Natural killer cell treated with Interleukin-12 subunit alpha and Interleukin-12 subunit beta and Interleukin-15 and Interleukin-18, amount 100 ng/mL, for 72 hours (primary cell): ENCODE results near the gene HYAL3. TPM values are rescaled to one million over a fixed set of nuclear protein-coding genes. Genes with fewer than 3 reads are reported as not detected.
A peak's percentile ranks its signal among the peaks of the same experiment; 100 is the strongest.

Source experiments
- ATAC-seq, 2 donors: fragments of 150-1000 bp; cut with Tn5 transposase in 1 of 2; sonication (Bioruptor Pico), chemical (Tn5 transposase) in 1 of 2; 2 replicates each; pipeline ENCODE4 v1.10.0; 2021
- DNase-seq: peaks from one replicate; pipeline ENCODE4 v3.0.0; 2022; ENCODE audit warnings: low spot score
- H3K27ac Mint-ChIP-seq, 2 donors: 1 replicate in 1 of 2; 2 replicates in 1 of 2; pipeline ENCODE4 v1.8.0; 2022; ENCODE audit warnings: mixed read lengths in 2 of 2, mild to moderate bottlenecking in 1 of 2, moderate library complexity in 1 of 2
- H3K27me3 Mint-ChIP-seq, 2 donors: 1 replicate in 1 of 2; 2 replicates in 1 of 2; pipeline ENCODE4 v1.8.0; 2022; ENCODE audit warnings: mixed read lengths in 2 of 2
- H3K36me3 Mint-ChIP-seq: one replicate; pipeline ENCODE4 v1.8.0; 2022; ENCODE audit warnings: mixed read lengths
- H3K4me1 Mint-ChIP-seq, 2 donors: 1 replicate in 1 of 2; 2 replicates in 1 of 2; pipeline ENCODE4 v1.8.0; 2022; ENCODE audit warnings: low read depth in 2 of 2, mixed read lengths in 2 of 2, mild to moderate bottlenecking in 1 of 2
- H3K4me3 Mint-ChIP-seq: one replicate; pipeline ENCODE4 v1.8.0; 2022; ENCODE audit warnings: mixed read lengths
- H3K9me3 Mint-ChIP-seq: 2 replicates; pipeline ENCODE4 v1.8.0; 2022; ENCODE audit warnings: mixed read lengths
- total RNA-seq, 2 donors: library from RNA; stranded (reverse); gene quantifications; one replicate each; pipeline ENCODE4 v1.2.3, GENCODE V29; 2022

Gene HYAL3
- total RNA-seq, result 1 to 10 TPM; 5.5 to 5.6 TPM

DNA sequence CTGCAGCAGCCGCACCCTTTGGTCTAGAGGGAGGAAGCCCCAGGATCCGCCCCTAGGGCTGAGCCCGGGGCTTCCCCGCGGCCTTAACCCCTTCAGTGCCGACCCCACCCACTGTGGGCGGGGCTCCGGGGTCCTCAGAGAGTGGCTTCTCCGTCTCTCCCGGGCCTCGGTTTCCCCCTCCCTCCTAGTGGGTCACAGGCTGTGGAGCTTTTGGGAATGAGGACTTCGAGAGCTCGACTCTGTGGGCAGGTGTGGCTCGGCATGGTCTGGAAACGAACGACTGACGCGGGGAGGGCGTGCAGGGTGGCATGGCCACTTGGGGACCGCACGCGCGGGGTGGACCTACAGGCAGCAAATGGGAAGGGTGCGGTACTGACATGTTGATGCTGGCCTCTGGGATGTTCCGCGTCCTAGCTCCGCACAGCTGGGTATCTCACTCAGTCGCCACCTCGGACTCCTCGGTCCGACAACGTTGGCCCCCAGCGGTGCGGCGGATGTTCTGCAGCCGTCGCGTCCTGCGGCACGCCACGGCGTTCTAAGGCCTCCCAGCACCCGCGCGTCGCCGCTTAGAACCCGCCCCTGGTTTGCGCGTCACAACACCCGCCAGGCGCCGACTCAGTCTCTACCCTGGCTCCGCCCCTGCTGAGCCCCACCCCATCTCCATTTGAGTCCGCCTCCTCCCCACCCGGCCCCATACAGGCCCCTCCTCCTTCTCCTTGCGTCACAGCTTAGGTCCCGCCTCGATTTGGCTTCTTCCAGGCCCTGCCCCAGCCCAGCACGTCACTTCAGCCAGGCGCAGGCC lies at the start of gene HYAL3, which contains the start of gene NAA80:
TSS of gene HYAL3 (minus strand) at position 570 of the 802 bp plus-strand sequence. CDS start 3,803 bp downstream, outside the sequence.
TSS of gene NAA80 (minus strand) at position 570 of the 802 bp plus-strand sequence. CDS start 1,942 bp downstream, outside the sequence.
- DNase-seq (peak; percentile 98), ATAC-seq (peak; percentile 94 to 96)
- H3K27ac Mint-ChIP-seq, result peak within 1 kb of the TSS; percentile 92 to 93
- H3K36me3 Mint-ChIP-seq, result no peaks in the 10 kb centered on the region
- peaks cover 19 to 21% of the 10 kb centered on the region in 2 donors for H3K4me1 Mint-ChIP-seq
- no peaks in the 10 kb centered on the region for H3K27me3 Mint-ChIP-seq
- H3K9me3 Mint-ChIP-seq, result no peaks in the 10 kb centered on the region
- H3K4me3 Mint-ChIP-seq, result peak within 1 kb of the TSS; percentile 95

- no peak for ATAC-seq
- H3K36me3 Mint-ChIP-seq, result no peaks in the 10 kb centered on the region
- H3K4me1 Mint-ChIP-seq, result peaks cover 42 to 53% of the 10 kb centered on the region in 2 donors
- no peak overlapping the region for H3K4me3 Mint-ChIP-seq
- peak overlapping the region in 1 of 2 donors; percentile 43 for H3K27ac Mint-ChIP-seq
- DNase-seq, result no peak
- H3K9me3 Mint-ChIP-seq, result no peaks in the 10 kb centered on the region
- H3K27me3 Mint-ChIP-seq, result no peaks in the 10 kb centered on the region
Observed at GRCh38 chr3:50347187-50347813, 48.1 kb upstream of the HYAL3 start.

GRCh38 chr3:50345586-50346234 lies 46.5 kb upstream of the HYAL3 start, which contains the start of gene ZMYND10:
ZMYND10 (minus strand) TSS chr3:50345732; CDS start chr3:50345579, 153 bp downstream.
- peak within 1 kb of the TSS; percentile 77 for H3K4me3 Mint-ChIP-seq
- peak within 1 kb of the TSS in 1 of 2 donors; percentile 63 for H3K27ac Mint-ChIP-seq
- peak in 1 of 2 donors; percentile 34 for ATAC-seq
- H3K36me3 Mint-ChIP-seq, result no peaks in the 10 kb centered on the region
- peak; percentile 83 for DNase-seq
- H3K27me3 Mint-ChIP-seq, result no peaks in the 10 kb centered on the region
- H3K9me3 Mint-ChIP-seq, result no peaks in the 10 kb centered on the region
- peaks cover 41 to 55% of the 10 kb centered on the region in 2 donors for H3K4me1 Mint-ChIP-seq

DNA sequence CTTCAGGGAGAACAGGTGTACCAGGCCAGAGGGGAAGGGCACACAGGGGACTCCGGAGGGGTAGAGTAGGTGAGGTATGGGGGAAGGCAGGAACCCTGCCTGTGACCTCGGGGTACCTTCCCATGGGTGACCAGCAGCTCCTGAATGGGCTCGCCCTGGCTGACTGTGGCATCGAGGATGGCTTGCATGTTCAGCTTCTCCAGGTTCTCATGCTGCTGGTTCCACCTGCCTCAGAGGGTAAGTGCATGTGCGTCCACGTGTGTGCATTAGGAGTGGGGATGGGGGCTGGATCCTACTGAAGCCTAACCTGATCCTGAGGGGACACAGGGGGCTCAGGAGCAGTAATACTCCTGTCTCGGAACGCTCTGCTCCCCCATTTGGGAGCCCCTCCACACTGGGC lies 45.8 kb upstream of the HYAL3 start:
- Mint-ChIP-seq H3K4me1 (peaks cover 36 to 52% of the 10 kb centered on the region in 2 donors), H3K36me3 (no peaks in the 10 kb centered on the region), H3K27ac (no peak overlapping the region), H3K4me3 (no peak overlapping the region), H3K9me3 (no peaks in the 10 kb centered on the region), H3K27me3 (no peaks in the 10 kb centered on the region)
- ATAC-seq (no peak), DNase-seq (no peak)

DNA sequence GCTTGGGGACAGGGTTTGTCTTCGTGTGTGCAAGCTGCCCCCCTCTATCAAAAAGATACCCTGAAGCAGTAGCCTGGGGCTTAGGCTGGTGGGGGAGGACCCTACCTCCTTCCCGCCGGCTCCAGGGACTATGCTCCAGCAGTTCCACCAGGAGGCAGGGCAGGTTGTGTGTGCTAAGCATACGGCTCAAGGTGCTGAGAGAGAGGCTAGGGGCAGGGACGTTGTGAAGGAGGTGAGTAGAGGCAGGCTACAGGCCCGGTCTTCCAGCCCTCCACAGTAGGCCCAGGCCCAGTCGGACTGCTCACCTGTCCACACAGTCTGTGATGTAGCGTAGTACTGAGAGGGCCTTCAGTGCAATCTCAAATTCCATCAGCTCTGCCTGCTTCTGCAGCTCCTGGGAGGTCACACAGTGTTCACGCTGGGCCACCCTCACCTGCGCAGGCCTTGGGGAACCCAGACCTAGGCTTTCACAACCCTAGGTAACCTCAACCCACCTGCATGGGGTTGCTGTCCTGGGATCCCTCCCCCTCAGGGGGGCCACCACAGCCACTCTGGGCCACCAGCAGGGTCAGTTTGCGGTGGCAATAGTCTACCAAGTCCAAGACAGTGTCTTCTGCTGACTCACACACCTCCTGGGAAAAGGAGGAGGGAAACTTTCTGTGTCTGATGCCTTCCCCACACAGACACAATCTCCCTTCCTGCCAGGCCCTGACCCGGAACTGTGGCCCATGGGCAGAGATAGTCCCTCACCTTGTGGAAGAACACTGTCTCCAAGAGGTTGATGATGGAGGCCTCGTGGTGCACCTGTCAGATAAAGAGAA lies 43.8 kb upstream of the HYAL3 start:
- ATAC-seq (no peak), DNase-seq (no peak)
- Mint-ChIP-seq H3K4me3 (no peak overlapping the region), H3K36me3 (no peaks in the 10 kb centered on the region), H3K4me1 (peaks cover 44 to 55% of the 10 kb centered on the region in 2 donors), H3K27me3 (no peaks in the 10 kb centered on the region), H3K9me3 (no peaks in the 10 kb centered on the region), H3K27ac (peak overlapping the region in 1 of 2 donors; percentile 17)

DNA sequence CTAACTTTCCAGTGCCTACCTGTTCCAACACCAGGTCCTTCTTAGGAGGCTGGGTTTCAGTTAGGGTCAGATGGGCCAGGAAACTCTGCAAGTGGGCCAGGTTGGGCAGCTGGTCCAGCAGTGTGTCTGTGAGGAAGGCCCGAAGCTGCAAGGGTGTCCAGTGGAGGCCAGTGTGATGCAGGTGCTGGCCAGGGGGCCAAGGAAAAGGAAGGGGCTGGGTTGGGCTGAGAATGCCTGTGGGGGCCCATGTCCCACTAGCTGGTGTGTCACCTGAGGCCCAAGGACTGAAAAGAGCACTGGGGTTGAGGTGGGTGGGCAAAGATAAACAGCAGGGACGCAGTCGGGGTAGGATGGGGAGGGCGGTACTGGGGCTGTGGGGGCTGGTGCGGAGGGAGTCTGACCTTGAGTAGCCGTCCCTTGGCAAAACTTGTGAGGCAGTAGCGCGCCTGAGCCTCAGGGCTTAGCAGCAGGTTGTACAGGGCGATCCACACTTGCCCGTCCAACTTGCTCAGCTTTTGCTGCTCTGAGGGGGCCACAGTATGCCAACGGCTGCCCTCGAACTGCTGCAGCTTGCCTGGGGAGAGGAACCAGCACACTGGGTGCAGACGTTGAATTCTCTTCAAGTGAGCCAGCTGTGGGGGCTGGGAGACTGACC lies 42.9 kb upstream of the HYAL3 start:
- DNase-seq (no peak), ATAC-seq (no peak)
- no peaks in the 10 kb centered on the region for H3K36me3 Mint-ChIP-seq
- H3K27ac Mint-ChIP-seq, result no peak overlapping the region
- peaks cover 38 to 53% of the 10 kb centered on the region in 2 donors for H3K4me1 Mint-ChIP-seq
- no peaks in the 10 kb centered on the region for H3K27me3 Mint-ChIP-seq
- no peaks in the 10 kb centered on the region for H3K9me3 Mint-ChIP-seq
- H3K4me3 Mint-ChIP-seq, result no peak overlapping the region

DNA sequence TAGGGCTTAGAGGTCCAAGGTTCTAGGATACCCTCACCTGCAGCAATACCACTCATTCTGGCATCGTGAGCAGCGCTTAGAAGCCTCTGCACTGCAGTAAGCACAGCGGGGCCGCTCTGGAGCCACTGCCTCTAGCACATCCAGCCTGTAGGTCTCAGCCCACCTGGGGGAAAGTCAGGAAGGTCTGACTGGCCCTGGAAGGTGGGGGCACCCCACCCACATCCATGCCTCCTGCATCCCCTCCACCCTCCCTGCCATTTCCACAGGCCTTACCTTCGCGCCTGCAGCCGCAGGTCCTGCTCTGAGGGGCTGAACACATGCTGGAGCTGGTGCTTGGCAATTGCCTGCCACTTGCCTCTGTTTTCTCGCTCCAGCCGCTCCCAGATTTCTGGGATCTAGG lies 42.3 kb upstream of the HYAL3 start:
- DNase-seq (no peak), ATAC-seq (no peak)
- peaks cover 2% of the 10 kb centered on the region for H3K36me3 Mint-ChIP-seq
- H3K9me3 Mint-ChIP-seq, result no peaks in the 10 kb centered on the region
- peak overlapping the region; percentile 83 for H3K4me3 Mint-ChIP-seq
- H3K27me3 Mint-ChIP-seq, result no peaks in the 10 kb centered on the region
- H3K4me1 Mint-ChIP-seq, result peaks cover 38 to 55% of the 10 kb centered on the region in 2 donors
- peak overlapping the region in 1 of 2 donors; percentile 97 for H3K27ac Mint-ChIP-seq

DNA sequence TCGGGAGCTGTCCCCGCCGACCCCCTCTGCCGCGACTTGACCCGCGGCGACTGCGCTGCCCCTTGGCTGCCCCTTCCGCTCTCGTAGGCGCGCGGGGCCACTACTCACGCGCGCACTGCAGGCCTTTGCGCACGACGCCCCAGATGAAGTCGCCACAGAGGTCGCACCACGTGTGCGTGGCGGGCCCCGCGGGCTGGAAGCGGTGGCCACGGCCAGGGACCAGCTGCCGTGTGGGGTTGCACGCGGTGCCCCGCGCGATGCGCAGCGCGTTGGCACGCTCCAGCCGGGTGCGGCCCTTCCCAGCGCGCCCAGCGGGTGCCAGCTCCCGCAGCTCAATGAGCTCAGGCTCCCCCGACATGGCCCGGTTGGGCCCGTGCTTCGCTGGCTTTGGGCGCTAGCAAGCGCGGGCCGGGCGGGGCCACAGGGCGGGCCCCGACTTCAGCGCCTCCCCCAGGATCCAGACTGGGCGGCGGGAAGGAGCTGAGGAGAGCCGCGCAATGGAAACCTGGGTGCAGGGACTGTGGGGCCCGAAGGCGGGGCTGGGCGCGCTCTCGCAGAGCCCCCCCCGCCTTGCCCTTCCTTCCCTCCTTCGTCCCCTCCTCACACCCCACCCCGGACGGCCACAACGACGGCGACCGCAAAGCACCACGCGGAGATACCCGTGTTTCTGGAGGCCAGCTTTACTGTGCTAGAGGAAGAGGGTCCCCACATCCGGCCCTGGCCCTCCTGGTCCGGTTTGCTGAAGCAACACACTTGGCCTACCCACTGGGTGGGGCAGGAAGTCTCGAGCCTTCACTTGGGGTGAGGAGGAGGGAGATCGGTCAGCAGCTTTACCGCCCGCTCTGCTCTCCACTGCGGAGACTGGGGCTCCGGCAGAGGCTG lies 41.5 kb upstream of the HYAL3 start, which contains the start of gene RASSF1:
TSS of gene RASSF1 (minus strand) at position 389 of the 882 bp plus-strand sequence. CDS start at position 358, 31 bp downstream.
- peaks cover 7% of the 10 kb centered on the region for H3K36me3 Mint-ChIP-seq
- H3K4me3 Mint-ChIP-seq, result peak within 1 kb of the TSS; percentile 97
- no peaks in the 10 kb centered on the region for H3K9me3 Mint-ChIP-seq
- peaks cover 41 to 59% of the 10 kb centered on the region in 2 donors for H3K4me1 Mint-ChIP-seq
- H3K27ac Mint-ChIP-seq, result peak within 1 kb of the TSS; percentile 97
- ATAC-seq (peak; percentile 58 to 64), DNase-seq (peak; percentile 90)
- H3K27me3 Mint-ChIP-seq, result no peaks in the 10 kb centered on the region

GRCh38 chr3:50340147-50340447 lies 40.9 kb upstream of the HYAL3 start:
- H3K36me3 Mint-ChIP-seq, result peaks cover 7% of the 10 kb centered on the region

GRCh38 chr3:50339485-50340146 lies 40.4 kb upstream of the HYAL3 start:
- H3K4me1 Mint-ChIP-seq, result peaks cover 47 to 62% of the 10 kb centered on the region in 2 donors
- H3K4me3 Mint-ChIP-seq, result peak overlapping the region; percentile 97
- H3K27ac Mint-ChIP-seq, result peak overlapping the region; percentile 97
- peaks cover 7% of the 10 kb centered on the region for H3K36me3 Mint-ChIP-seq
- H3K27me3 Mint-ChIP-seq, result no peaks in the 10 kb centered on the region
- no peak for DNase-seq
- no peaks in the 10 kb centered on the region for H3K9me3 Mint-ChIP-seq
- ATAC-seq, result no peak

More at GRCh38 chr3:50340147-50340447, 40.9 kb upstream of the HYAL3 start:
- Mint-ChIP-seq H3K27ac (peak overlapping the region; percentile 97), H3K4me3 (peak overlapping the region; percentile 97), H3K9me3 (no peaks in the 10 kb centered on the region), H3K27me3 (no peaks in the 10 kb centered on the region), H3K4me1 (peaks cover 46 to 64% of the 10 kb centered on the region in 2 donors)
- DNase-seq (no peak), ATAC-seq (no peak)

DNA sequence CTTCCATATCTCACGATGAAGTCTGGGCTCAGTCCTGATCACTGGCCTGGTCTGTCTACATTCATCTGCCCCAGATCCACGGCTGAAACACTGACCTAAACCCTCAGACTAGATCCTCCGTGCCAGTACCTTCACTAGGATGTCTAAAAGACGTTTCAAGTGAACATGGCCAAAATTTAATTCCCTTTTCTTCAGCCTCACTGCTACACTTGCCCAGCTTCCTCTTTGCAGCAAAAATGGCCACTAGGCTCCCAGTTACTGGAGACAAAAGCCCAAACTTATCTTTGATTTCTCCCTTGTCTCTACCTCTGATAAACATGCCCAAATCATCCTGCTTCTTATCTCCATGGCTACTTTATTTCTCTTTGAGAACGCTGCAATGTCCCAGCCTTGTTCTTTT lies 39.8 kb upstream of the HYAL3 start:
- peak overlapping the region; percentile 97 for H3K27ac Mint-ChIP-seq
- DNase-seq (no peak), ATAC-seq (no peak)
- H3K9me3 Mint-ChIP-seq, result no peaks in the 10 kb centered on the region
- H3K36me3 Mint-ChIP-seq, result peaks cover 7% of the 10 kb centered on the region
- peak overlapping the region; percentile 97 for H3K4me3 Mint-ChIP-seq
- H3K27me3 Mint-ChIP-seq, result no peaks in the 10 kb centered on the region
- peaks cover 54 to 67% of the 10 kb centered on the region in 2 donors for H3K4me1 Mint-ChIP-seq
